SU-DHL-6 (cell line): ENCODE measurements around the gene CCDC73.

ENCODE experiments used
- EZH2phosphoT487 ChIP-seq: fragments of 200-600 bp; sonication (generic), shearing (Covaris generic); conservative IDR thresholded peaks from 2 replicates; pipeline ENCODE4 v1.6.1; 2018; ENCODE audit warnings: mild to moderate bottlenecking, antibody characterized with exemption, low read length, moderate library complexity, mixed read lengths
- TF ChIP-seq, protein P1 (sequence below): fragments of 200-600 bp; sonication (generic); IDR thresholded peaks from one replicate; pipeline ENCODE4 v1.5.1; 2017; ENCODE audit warnings: antibody characterized with exemption, mild to moderate bottlenecking, low read length, moderate library complexity; ENCODE audit not compliant: insufficient read depth, poor library complexity, severe bottlenecking

DNA sequence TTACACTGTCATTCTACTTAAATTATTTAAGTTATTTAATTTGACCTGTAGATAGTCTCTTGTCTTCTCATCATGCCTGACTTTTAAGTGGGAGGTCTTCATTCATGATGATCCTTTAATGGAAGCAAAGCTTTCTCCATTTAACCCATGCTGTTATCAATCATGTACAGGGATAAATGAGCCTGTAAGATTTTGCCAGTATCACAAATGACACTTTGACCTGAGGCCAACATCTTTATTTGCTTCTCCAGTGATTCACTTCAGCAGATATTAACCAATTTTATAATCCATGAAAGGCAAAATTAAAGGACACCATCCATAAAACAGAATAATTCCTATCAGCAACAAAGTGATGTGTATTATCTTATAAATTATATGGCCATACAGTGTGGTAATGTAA is 7.7 kb downstream of the CCDC73 start:
- TF ChIP-seq, protein P1, sequence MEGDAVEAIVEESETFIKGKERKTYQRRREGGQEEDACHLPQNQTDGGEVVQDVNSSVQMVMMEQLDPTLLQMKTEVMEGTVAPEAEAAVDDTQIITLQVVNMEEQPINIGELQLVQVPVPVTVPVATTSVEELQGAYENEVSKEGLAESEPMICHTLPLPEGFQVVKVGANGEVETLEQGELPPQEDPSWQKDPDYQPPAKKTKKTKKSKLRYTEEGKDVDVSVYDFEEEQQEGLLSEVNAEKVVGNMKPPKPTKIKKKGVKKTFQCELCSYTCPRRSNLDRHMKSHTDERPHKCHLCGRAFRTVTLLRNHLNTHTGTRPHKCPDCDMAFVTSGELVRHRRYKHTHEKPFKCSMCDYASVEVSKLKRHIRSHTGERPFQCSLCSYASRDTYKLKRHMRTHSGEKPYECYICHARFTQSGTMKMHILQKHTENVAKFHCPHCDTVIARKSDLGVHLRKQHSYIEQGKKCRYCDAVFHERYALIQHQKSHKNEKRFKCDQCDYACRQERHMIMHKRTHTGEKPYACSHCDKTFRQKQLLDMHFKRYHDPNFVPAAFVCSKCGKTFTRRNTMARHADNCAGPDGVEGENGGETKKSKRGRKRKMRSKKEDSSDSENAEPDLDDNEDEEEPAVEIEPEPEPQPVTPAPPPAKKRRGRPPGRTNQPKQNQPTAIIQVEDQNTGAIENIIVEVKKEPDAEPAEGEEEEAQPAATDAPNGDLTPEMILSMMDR, result no peak
- no peak for TF ChIP-seq EZH2phosphoT487
